LHCN-M2 (cell line): ENCODE data around the gene C1QTNF1. TPM values are rescaled to one million over a fixed set of nuclear protein-coding genes. Genes with fewer than 3 reads are reported as not detected.
A peak's percentile ranks its signal among the peaks of the same experiment; 100 is the strongest.

Experiments
- DNase-seq: peaks from one replicate; pipeline ENCODE4 v3.0.0-alpha.2; 2012; ENCODE audit warnings: low read depth
- total RNA-seq: library from RNA; depleted of rRNA; stranded (reverse); fragments of >200 nt; gene quantifications from 2 replicates; pipeline ENCODE4 v1.2.3, GENCODE V29; 2014

Gene C1QTNF1
- total RNA-seq, 1 experiment from 2014 or later = 6.7 TPM

- DNase-seq = no peak
These were observed 15.2 kb downstream of the C1QTNF1 start for GRCh38 chr17:79039171-79039570.

GRCh38 chr17:79039886-79040285 lies 15.9 kb downstream of the C1QTNF1 start:
- no peak for DNase-seq

GRCh38 chr17:79041041-79041570 lies 17.1 kb downstream of the C1QTNF1 start:
- no peak for DNase-seq

GRCh38 chr17:79041723-79042420 lies 17.9 kb downstream of the C1QTNF1 start:
- DNase-seq = no peak

- peak; percentile 35 for DNase-seq
These were observed 18.6 kb downstream of the C1QTNF1 start for GRCh38 chr17:79042421-79043190.

GRCh38 chr17:79043191-79043930 lies 19.4 kb downstream of the C1QTNF1 start:
- no peak for DNase-seq

GRCh38 chr17:79043931-79044320 lies 20.0 kb downstream of the C1QTNF1 start:
- no peak for DNase-seq

- DNase-seq = no peak
These were observed 20.5 kb downstream of the C1QTNF1 start for GRCh38 chr17:79044462-79044861.

- no peak for DNase-seq
These were observed 21.2 kb downstream of the C1QTNF1 start for GRCh38 chr17:79045001-79045729.

- DNase-seq = peak; percentile 61
These were observed 21.9 kb downstream of the C1QTNF1 start for GRCh38 chr17:79045842-79046196.

- no peak for DNase-seq
These were observed 22.4 kb downstream of the C1QTNF1 start for GRCh38 chr17:79046197-79046915.

GRCh38 chr17:79046916-79047280 lies 22.9 kb downstream of the C1QTNF1 start:
- DNase-seq = no peak

GRCh38 chr17:79047291-79047920 lies 23.4 kb downstream of the C1QTNF1 start:
- DNase-seq = no peak

GRCh38 chr17:79047923-79048825 lies 24.2 kb downstream of the C1QTNF1 start:
- DNase-seq = no peak

GRCh38 chr17:79048826-79049755 lies 25.1 kb downstream of the C1QTNF1 start:
- no peak for DNase-seq

GRCh38 chr17:79049821-79050220 lies 25.9 kb downstream of the C1QTNF1 start:
- DNase-seq = no peak

- no peak for DNase-seq
These were observed 26.6 kb downstream of the C1QTNF1 start for GRCh38 chr17:79050551-79050950.

- no peak for DNase-seq
These were observed 27.3 kb downstream of the C1QTNF1 start for GRCh38 chr17:79051306-79051705.
